Parathyroid adenoma (tissue), 2 donors: Measurements from ENCODE around the gene SCN8A.

Experiments used
- H2AFZ ChIP-seq: fragments of 300-600 bp; sonication (generic); one replicate; pipeline ENCODE4 v1.7.0; 2017; ENCODE audit warnings: antibody characterized with exemption, mild to moderate bottlenecking
- H3K27ac ChIP-seq: fragments of 300-600 bp; sonication (generic); one replicate; pipeline ENCODE4 v1.7.0; 2017
- H3K27me3 ChIP-seq: fragments of 300-600 bp; sonication (generic); one replicate; pipeline ENCODE4 v1.7.0; 2017; ENCODE audit warnings: low read length; ENCODE audit not compliant: control insufficient read depth, insufficient read depth
- H3K36me3 ChIP-seq: fragments of 300-600 bp; sonication (generic); one replicate; pipeline ENCODE4 v1.7.0; 2017; ENCODE audit warnings: low read length; ENCODE audit not compliant: control insufficient read depth, insufficient read depth
- H3K4me1 ChIP-seq: fragments of 300-600 bp; sonication (generic); one replicate; pipeline ENCODE4 v1.7.0; 2017; ENCODE audit warnings: control low read depth
- H3K4me2 ChIP-seq: fragments of 300-600 bp; sonication (generic); one replicate; pipeline ENCODE4 v1.7.0; 2017; ENCODE audit warnings: low read length
- H3K4me3 ChIP-seq: fragments of 300-600 bp; sonication (generic); one replicate; pipeline ENCODE4 v1.7.0; 2017; ENCODE audit warnings: low read depth, low read length
- H3K79me2 ChIP-seq: fragments of 300-600 bp; sonication (generic); one replicate; pipeline ENCODE4 v1.7.0; 2017; ENCODE audit warnings: control low read depth
- H3K9ac ChIP-seq: fragments of 300-600 bp; sonication (generic); one replicate; pipeline ENCODE4 v1.7.0; 2017; ENCODE audit warnings: mild to moderate bottlenecking
- H3K9me3 ChIP-seq: fragments of 300-600 bp; sonication (generic); one replicate; pipeline ENCODE4 v1.7.0; 2017; ENCODE audit warnings: low read length; ENCODE audit not compliant: control insufficient read depth
- CTCF ChIP-seq: fragments of 300-600 bp; sonication (generic); IDR thresholded peaks from one replicate; pipeline ENCODE4 v1.7.0; 2017; ENCODE audit warnings: antibody characterized with exemption, mild to moderate bottlenecking
- donor health status: primary hyperparathyroidism.

The SCN8A gene

GRCh38 chr12:51850081-51850964 lies 259.3 kb downstream of the SCN8A start:
- H3K4me1 ChIP-seq, result peaks cover 27% of the 10 kb centered on the region
- peak overlapping the region; percentile 46 for H3K4me3 ChIP-seq
- H3K9ac ChIP-seq, result no peak overlapping the region
- no peaks in the 10 kb centered on the region for H3K36me3 ChIP-seq
- peak overlapping the region; percentile 63 for H3K4me2 ChIP-seq
- H3K79me2 ChIP-seq, result peaks cover 9% of the 10 kb centered on the region
- TF ChIP-seq CTCF, result no peak
- H3K27me3 ChIP-seq, result no peaks in the 10 kb centered on the region
- no peaks in the 10 kb centered on the region for H3K9me3 ChIP-seq
- peak overlapping the region; percentile 81 for H2AFZ ChIP-seq
- H3K27ac ChIP-seq, result peak overlapping the region; percentile 91

GRCh38 chr12:51850965-51851299 lies 259.9 kb downstream of the SCN8A start:
- Histone ChIP-seq H3K9me3 (no peaks in the 10 kb centered on the region), H3K79me2 (peaks cover 8% of the 10 kb centered on the region), H3K36me3 (no peaks in the 10 kb centered on the region), H3K27me3 (no peaks in the 10 kb centered on the region), H3K27ac (peak overlapping the region; percentile 43), H3K4me2 (no peak overlapping the region), H3K4me3 (no peak overlapping the region), H3K4me1 (peaks cover 27% of the 10 kb centered on the region), H3K9ac (no peak overlapping the region), H2AFZ (no peak overlapping the region)
- TF ChIP-seq CTCF, result no peak

GRCh38 chr12:51851413-51852124 lies 260.5 kb downstream of the SCN8A start:
- Histone ChIP-seq H3K4me3 (no peak overlapping the region), H3K9ac (no peak overlapping the region), H3K27ac (peak overlapping the region; percentile 43), H3K4me2 (peak overlapping the region; percentile 22), H3K27me3 (no peaks in the 10 kb centered on the region), H3K4me1 (peaks cover 20% of the 10 kb centered on the region), H3K36me3 (no peaks in the 10 kb centered on the region), H3K9me3 (no peaks in the 10 kb centered on the region), H3K79me2 (peaks cover 3% of the 10 kb centered on the region), H2AFZ (no peak overlapping the region)
- TF ChIP-seq CTCF, result no peak

- no peak for TF ChIP-seq CTCF
- H3K27me3 ChIP-seq, result no peaks in the 10 kb centered on the region
Measured at GRCh38 chr12:51852404-51853137, 261.5 kb downstream of the SCN8A start.

More at GRCh38 chr12:51852404-51853137, 261.5 kb downstream of the SCN8A start:
- Histone ChIP-seq H2AFZ (no peak overlapping the region), H3K9me3 (no peaks in the 10 kb centered on the region), H3K79me2 (peaks cover 2% of the 10 kb centered on the region), H3K4me3 (no peak overlapping the region), H3K27ac (no peak overlapping the region), H3K4me1 (peaks cover 19% of the 10 kb centered on the region), H3K9ac (no peak overlapping the region), H3K36me3 (no peaks in the 10 kb centered on the region), H3K4me2 (no peak overlapping the region)
